ENCODE measurements around the gene GANAB. TPM values are rescaled to one million over a fixed set of nuclear protein-coding genes. Genes with fewer than 3 reads are reported as not detected.

GANAB gene
- total and polyA plus RNA-seq, 4 donors = 45.2 to 209 (median 148) TPM

DNA sequence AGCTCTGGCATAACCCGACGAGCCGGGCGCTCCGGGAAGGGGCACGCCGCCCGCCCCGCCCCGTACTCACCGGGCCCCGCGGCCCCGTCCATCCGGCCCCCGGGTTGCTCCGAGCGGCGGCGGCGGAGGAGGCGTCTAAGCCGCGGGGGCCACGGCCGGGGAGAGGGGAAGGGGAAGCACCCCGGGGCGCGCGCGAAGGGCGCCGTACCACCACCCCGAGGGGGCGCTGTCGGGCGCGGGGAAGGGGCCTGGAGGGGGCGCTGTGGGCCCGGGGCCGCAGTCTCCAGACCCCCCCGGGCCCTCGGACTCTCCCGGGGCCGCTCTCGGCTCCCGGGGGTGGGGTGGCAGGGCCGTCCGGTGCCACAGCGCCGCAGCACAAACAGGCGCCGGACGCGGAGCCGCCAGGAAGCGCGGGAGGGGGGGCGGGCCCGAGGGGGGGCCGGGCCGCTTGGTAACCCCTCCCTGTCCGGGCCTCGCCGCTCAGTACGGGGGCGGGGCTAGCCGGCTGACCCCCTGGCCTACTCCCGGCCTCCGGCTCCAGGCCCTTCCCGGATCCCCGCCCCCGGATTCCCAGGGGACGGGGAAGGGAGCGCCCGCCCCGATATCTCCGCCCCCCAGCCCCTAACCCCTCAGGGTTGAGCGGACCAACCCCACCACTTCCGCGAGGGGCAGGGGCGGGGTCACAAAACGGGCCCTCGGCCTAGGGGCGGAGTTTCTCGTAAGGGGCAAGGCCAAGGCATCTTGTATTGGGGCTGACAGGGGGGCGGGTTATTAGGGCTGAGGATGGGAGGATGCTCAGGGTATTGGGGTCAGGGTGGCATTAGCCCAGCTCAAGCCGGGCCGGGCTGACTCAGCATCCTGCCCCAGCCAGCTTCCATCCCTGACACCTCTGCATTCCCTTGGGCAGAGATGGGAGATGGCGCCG is 33.8 kb downstream of the GANAB start, which contains the start of the genes EML3 and ROM1:
TSS of gene EML3 (minus strand) at position 410 of the 925 bp plus-strand sequence. CDS start at position 92, 318 bp downstream.
TSS of gene ROM1 (plus strand) at position 892 of the 925 bp plus-strand sequence. CDS start at position 917, 25 bp downstream.
- H3K27ac ChIP-seq (ENCODE audit: low read depth in 1 of 2, low read length in 2 of 2) = peak within 1 kb of the TSS; percentile 76 to 88
- H3K4me3 ChIP-seq (ENCODE audit: low read depth in 1 of 3, low read length in 3 of 3) = peak within 1 kb of the TSS; percentile 64 to 83 (median 76)
- no peaks in the 10 kb centered on the region for H3K27me3 ChIP-seq (ENCODE audit: control insufficient read depth in 4 of 4, insufficient read depth in 4 of 4, low read length in 3 of 4)
- peak within 1 kb of the TSS; percentile 21 to 48 for H3K9ac ChIP-seq (ENCODE audit: low read depth in 1 of 2, low read length in 2 of 2)
- H3K4me1 ChIP-seq (ENCODE audit: control insufficient read depth in 4 of 4, insufficient read depth in 4 of 4, low read length in 3 of 4) = peaks cover 7 to 34% (median 20%) of the 10 kb centered on the region in 4 donors
- WGBS = 3% methylated on average over 91 of the region's 91 CpGs
- peaks cover 0 to 24% (median 2%) of the 10 kb centered on the region in 4 donors for H3K36me3 ChIP-seq (ENCODE audit: control insufficient read depth in 4 of 4, insufficient read depth in 3 of 4, low read depth in 1 of 4, low read length in 3 of 4)
- DNase-seq (ENCODE audit: low spot score) = peak; percentile 84
- TF ChIP-seq EGR1 (IDR thresholded peaks at IDR 0.05; ENCODE audit: low read depth in 2 of 2) (peak; percentile 75 to 85), RAD21 (IDR thresholded peaks at IDR 0.05) (peak in 1 of 2 donors; percentile 5), SP1 (IDR thresholded peaks at IDR 0.05) (peak; percentile 10), HNF4G (IDR thresholded peaks at IDR 0.05) (no peak), FOXA1 (IDR thresholded peaks at IDR 0.05) (no peak), GABPA (IDR thresholded peaks at IDR 0.05 in 1 of 2, conservative IDR thresholded peaks at IDR 0.05 in 1 of 2) (peak in 1 of 2 donors; percentile 54), NR2F2 (IDR thresholded peaks at IDR 0.05) (peak; percentile 71), TAF1 (conservative IDR thresholded peaks at IDR 0.05) (no peak), HNF4A (conservative IDR thresholded peaks at IDR 0.05) (peak in 1 of 2 donors; percentile 6), RXRA (IDR thresholded peaks at IDR 0.05) (no peak), YY1 (IDR thresholded peaks at IDR 0.05) (no peak), JUND (IDR thresholded peaks at IDR 0.05) (no peak), FOXA2 (IDR thresholded peaks at IDR 0.05) (no peak)
- TF ChIP-seq, protein P1, sequence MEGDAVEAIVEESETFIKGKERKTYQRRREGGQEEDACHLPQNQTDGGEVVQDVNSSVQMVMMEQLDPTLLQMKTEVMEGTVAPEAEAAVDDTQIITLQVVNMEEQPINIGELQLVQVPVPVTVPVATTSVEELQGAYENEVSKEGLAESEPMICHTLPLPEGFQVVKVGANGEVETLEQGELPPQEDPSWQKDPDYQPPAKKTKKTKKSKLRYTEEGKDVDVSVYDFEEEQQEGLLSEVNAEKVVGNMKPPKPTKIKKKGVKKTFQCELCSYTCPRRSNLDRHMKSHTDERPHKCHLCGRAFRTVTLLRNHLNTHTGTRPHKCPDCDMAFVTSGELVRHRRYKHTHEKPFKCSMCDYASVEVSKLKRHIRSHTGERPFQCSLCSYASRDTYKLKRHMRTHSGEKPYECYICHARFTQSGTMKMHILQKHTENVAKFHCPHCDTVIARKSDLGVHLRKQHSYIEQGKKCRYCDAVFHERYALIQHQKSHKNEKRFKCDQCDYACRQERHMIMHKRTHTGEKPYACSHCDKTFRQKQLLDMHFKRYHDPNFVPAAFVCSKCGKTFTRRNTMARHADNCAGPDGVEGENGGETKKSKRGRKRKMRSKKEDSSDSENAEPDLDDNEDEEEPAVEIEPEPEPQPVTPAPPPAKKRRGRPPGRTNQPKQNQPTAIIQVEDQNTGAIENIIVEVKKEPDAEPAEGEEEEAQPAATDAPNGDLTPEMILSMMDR (IDR thresholded peaks at IDR 0.05; ENCODE audit: low read depth, low read length, missing input control) = peak; percentile 77
- TF ChIP-seq, protein P2, sequence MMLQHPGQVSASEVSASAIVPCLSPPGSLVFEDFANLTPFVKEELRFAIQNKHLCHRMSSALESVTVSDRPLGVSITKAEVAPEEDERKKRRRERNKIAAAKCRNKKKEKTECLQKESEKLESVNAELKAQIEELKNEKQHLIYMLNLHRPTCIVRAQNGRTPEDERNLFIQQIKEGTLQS (IDR thresholded peaks at IDR 0.05) = no peak
- TF ChIP-seq, protein P3, sequence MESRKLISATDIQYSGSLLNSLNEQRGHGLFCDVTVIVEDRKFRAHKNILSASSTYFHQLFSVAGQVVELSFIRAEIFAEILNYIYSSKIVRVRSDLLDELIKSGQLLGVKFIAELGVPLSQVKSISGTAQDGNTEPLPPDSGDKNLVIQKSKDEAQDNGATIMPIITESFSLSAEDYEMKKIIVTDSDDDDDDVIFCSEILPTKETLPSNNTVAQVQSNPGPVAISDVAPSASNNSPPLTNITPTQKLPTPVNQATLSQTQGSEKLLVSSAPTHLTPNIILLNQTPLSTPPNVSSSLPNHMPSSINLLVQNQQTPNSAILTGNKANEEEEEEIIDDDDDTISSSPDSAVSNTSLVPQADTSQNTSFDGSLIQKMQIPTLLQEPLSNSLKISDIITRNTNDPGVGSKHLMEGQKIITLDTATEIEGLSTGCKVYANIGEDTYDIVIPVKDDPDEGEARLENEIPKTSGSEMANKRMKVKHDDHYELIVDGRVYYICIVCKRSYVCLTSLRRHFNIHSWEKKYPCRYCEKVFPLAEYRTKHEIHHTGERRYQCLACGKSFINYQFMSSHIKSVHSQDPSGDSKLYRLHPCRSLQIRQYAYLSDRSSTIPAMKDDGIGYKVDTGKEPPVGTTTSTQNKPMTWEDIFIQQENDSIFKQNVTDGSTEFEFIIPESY (IDR thresholded peaks at IDR 0.05) = no peak
- TF ChIP-seq, protein P4, sequence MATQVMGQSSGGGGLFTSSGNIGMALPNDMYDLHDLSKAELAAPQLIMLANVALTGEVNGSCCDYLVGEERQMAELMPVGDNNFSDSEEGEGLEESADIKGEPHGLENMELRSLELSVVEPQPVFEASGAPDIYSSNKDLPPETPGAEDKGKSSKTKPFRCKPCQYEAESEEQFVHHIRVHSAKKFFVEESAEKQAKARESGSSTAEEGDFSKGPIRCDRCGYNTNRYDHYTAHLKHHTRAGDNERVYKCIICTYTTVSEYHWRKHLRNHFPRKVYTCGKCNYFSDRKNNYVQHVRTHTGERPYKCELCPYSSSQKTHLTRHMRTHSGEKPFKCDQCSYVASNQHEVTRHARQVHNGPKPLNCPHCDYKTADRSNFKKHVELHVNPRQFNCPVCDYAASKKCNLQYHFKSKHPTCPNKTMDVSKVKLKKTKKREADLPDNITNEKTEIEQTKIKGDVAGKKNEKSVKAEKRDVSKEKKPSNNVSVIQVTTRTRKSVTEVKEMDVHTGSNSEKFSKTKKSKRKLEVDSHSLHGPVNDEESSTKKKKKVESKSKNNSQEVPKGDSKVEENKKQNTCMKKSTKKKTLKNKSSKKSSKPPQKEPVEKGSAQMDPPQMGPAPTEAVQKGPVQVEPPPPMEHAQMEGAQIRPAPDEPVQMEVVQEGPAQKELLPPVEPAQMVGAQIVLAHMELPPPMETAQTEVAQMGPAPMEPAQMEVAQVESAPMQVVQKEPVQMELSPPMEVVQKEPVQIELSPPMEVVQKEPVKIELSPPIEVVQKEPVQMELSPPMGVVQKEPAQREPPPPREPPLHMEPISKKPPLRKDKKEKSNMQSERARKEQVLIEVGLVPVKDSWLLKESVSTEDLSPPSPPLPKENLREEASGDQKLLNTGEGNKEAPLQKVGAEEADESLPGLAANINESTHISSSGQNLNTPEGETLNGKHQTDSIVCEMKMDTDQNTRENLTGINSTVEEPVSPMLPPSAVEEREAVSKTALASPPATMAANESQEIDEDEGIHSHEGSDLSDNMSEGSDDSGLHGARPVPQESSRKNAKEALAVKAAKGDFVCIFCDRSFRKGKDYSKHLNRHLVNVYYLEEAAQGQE (IDR thresholded peaks at IDR 0.05) = no peak
- TF ChIP-seq, protein P5, sequence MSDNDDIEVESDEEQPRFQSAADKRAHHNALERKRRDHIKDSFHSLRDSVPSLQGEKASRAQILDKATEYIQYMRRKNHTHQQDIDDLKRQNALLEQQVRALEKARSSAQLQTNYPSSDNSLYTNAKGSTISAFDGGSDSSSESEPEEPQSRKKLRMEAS (IDR thresholded peaks at IDR 0.05) = no peak
- no peaks in the 10 kb centered on the region for H3K9me3 ChIP-seq (ENCODE audit: control insufficient read depth in 4 of 4, low read length in 3 of 4)
